UCSD-AML1 (cell line): Measurements from ENCODE around the gene KCNQ1.

Experiments used
- DNase-seq: peaks from one replicate; lab custom pipeline; 2025; ENCODE audit not compliant: unreplicated experiment; lab: John Stamatoyannopoulos, UW

KCNQ1 gene

DNA sequence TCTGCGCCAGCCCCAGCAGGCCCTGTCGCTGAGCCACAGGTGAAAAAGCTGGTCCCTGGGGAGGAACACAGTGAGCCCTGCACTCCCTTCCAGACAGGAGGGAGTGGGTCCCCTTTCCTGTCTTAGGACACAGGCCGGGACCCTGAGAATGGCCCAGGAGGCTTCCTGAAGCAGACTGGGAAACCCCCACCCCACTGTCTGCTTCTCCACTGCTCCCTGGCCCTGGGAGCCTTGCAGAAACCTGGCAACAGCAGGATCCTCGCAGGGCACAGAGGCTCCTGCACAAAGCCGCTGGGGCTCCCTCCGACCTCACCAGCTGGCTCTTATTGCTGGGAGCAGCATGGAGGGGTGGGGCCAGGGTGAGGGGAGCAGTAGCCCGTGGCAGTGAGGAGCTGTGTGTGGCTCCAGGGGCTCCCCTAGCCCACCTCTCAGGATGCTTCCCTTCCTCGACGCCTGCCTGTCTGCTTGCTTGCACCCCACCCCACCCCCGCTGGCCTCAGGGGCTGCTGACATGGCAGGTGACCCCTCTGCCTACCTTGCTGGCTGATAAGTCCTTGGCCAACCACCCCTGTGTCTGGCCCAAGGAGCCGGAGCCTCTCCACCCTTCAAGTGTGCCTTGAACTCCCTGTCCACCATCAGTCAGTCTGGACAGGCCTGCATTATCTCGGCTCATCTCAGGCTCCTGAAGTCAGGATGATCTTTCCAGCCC is 327.1 kb downstream of the KCNQ1 start:
- DNase-seq = no peak

DNA sequence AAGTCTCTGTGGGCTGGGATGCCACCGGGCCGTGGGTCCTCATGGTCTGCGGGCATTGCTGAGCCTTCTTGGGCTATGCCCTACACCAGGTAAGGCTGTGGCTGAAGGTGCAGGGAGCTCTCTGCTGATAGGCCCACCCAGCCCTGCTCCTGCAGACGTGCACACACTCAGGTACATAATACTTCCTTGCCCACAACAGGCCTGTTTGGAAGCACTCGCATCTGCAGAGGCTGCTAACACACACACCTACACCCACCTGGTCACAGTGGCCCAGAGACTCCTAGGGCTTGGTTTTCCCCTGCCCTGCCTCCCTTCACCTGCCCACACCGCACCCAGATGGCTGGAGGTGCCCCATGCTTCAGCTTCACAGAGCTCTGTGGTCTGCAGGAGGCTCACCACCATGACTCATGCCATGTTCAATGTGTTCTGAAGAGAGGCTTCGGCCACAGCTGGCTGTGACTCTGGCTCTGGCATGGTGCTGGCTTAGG is 327.8 kb downstream of the KCNQ1 start:
- no peak for DNase-seq

DNA sequence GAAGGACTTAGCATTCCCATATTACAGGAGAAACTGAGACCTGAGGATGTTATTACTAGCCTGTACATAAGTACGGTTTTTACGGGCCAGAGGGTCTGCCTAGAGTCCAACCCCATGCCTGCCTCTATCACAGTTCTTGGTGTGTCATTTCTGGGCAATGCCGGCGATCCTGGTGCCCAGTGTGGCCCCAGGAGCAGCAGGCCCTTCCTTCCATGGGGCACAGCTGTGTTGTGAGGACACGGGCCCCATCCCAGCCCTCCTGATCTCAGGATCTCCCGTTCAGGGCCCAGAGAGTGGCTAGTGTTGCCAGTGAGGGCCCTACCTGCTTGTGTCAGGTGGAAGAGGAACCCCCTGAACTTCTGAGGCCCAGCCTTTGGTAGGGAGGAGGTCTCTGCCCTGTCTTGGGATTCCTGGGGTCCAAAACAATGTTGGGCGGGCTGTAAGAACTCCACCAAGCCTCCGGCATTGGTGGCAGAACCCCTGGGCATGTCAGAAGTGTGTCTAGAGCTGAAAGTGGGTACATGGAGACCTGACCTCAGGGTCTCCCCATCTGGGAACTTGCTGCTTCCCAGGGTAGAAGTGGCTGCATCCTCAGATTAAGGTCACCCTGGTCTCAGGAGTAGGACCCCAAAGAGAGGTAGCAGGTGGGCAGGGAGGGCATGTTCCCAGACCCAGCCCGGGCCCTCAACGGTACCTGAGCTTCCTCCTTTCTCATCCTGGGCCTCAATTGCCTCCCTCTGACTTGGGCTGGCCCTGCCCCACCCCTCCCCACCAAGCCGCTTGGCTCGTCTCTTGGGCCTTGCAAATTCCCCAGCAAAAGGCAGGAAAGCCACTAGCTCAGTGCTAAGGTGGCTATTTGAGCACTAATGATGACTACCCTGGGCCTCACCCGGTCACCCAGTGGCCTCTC is 329.6 kb downstream of the KCNQ1 start:
- no peak for DNase-seq

DNA sequence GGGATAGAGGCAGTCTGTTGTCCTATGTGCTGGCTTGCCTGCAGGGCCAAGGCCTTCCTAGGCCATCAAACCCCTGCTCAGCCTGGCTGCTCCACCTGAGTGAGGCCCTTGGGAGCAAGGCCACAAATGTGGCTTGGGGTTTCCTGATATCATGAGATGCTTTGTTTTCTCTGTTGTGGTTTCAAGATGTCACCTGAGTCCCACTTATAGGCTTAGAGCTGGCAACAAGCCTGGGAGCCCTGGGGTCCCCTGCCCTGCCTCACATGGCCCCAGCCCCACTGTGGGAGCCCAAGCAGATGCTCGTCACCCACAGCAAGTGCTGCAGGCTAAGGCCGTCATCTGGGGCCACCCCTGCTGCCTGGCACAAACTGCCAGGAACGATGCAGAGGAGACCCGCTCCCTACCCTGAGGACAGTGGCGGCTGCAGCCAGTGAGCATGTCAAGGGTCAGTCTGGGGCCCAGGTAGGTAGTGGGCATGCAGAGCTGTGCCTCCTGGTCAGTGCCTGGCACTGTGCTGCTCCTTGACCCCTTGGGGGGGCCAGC is 330.3 kb downstream of the KCNQ1 start:
- no peak for DNase-seq

DNA sequence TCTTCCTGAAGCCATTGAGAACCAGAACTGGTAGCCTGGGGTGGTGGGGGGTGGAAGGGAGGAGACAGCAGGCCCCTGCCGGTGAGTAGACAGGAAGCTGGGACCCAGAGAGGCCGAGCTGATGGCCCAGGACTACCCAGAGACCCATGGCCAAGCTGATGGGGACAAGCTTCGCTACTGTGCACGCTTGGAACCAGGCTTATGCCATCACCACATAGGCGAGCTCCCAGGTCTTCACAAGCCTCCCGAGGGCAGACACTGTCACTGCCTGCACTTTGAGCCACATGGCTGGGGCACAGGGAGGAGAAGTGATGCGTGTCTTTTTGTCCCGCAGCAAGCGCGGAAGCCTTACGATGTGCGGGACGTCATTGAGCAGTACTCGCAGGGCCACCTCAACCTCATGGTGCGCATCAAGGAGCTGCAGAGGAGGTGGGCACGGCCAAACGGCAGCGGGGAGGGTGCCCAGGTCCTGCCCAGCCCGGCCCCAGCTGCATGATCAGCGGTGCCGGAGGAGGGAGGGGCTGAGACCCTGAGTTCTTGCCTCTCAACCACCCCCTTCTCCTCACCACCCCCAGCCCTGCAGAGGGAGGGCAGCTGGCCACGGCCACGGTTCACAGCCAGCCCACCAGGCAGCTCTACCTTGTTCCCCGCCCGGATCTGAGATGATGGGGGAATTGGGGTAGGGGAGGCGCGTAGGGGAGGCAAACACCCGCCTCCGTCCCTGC is 331.0 kb downstream of the KCNQ1 start:
- DNase-seq = no peak

DNA sequence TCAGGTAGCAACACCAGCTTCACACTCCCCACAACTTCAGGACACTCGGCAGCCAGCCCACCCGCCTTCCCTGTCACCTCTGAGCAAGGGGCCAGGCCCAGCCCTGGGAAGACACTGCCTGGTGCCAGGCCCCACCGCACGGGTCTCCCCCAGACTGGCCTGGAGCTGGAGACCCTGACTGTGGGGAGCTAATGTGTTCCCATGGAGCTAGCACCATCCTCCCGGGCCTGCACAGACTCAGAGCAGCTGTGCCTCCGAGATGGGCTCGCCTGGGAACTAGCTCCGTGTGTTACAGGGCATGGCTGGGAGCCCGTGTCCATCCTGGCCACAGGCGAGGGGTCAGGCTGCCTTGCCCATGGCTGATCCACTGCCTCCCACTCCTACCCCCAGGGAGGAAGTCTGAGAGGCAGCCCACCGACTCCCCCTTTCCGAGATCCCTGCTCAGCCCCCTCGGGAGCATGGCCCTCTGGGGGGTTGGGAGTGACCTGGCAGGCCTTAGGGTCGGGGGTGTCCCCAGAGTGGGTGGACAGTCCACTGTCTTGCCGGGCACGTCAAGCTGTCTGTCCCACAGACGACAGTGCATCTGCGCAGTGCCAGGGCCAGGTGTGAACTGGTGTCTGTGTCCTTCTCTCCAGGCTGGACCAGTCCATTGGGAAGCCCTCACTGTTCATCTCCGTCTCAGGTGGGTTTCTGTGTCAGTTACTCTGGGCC is 331.7 kb downstream of the KCNQ1 start:
- no peak for DNase-seq

DNA sequence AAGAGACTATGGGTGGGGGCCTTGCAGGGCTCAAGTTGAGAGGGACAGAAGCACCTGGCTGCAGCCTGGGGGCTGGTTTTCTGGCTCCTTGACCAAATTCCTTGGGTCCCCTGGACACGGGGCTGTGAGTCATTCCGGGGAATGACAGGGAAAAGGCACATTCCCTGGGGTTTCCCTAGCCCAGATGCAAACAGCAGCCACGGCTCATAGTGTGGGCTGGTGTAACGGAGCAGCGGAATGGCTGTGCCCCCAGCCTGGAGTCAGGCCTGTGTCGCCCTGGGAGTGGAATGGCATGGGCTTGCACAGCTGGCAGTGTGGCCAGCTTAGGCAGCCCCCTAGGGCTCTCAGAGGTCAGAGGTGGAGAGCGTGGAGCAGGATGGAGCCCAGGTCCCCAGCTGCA is 332.6 kb downstream of the KCNQ1 start:
- DNase-seq = no peak

DNA sequence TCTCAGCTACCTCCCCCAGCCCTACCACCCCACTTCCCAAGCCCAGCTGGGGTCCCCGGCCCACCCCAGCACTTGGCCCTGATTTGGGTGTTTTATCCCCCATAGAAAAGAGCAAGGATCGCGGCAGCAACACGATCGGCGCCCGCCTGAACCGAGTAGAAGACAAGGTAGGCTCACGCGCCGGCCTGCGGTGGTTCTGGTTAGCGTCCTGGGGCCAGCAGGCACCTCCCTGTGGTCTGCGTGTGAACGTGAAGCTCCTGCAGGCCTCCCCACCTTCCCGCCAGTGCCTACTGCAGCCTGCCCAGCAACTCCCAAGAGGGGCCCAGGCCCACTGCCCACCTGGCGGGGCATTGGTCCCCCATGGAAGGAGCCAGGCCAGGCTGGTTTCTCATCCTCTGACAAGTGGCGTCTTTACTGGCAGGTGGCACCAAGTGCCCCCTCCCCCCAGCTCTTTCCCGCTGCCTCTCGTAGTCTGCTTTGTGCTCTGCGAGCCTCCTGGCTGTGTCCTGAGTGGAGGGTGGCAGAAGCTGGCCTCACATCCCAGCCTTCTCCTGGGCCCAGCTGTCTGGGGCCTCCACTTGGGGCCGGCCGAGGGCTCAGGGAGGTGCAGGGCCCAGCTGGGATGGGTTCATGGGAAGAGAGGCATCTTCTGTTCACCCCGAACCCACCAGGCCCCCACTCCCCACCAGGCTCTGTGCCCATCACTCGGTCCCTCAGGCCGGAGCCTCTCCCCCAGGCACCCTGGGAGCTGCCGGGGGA is 333.2 kb downstream of the KCNQ1 start:
- no peak for DNase-seq

DNA sequence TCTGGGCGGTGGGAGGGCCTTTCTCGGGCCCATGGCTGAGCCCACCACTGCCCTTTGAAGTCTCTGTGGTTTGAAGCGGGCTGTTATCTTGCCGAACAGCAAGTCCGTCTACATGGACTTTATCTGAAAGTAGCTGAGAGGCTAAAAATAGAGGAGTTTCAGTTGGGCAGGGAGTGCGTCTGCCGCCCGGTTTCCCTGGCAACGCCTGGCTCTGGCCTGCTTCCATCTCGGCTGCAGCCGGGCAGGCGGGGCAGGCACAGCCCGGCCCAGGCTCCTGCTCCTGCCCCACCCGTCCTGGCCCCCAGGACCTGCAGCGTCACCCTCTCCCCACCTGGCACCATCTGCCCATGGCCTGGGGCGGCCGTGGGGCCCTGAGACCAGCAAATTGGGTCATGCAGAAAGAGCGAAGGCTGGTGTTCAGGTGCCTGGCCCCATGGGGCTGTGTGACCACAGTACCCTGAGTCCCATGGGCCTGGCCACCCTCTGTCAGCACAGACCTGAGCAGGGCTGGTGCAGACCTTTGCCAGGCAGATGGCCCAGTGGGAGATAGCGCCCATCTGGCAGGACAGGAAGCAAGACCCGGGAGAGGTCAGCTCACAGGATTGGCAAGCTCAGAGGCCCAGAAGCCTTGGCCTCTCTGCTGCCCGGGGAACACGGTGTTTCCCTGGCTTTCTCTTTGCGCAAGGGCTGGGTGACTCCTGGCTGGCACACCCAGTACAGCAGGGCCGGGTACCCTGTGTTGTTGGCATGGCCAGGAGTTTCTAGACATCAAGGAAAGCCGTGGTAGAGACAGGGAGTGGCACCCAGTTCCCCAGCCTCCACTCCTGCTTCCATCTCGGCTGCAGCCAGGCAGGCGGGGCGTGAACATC is 334.1 kb downstream of the KCNQ1 start:
- DNase-seq = peak; percentile 74

DNA sequence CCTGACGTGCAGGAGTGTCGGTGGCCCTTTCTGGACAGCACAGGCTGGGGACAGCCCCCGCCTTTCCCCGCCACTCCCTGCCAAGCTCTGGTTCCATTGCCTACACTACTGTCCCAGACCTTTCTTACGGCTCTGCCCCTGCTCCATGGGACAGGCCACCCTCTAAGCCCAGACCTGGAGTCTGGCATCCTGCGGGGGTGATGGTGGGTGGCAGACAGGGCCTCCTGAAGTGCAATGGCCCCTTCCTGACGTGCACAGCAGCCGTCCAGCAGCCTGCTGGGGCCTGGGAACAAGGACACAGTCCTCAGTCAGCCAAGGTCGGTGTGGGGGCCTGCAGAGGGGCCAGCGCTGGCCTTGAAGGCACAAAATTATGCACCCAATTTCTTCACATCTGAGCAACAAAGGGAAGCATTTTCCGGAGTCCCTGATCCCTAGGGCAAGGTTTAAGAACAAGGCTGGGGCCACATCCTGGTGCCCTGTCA is 334.7 kb downstream of the KCNQ1 start:
- DNase-seq = no peak

DNA sequence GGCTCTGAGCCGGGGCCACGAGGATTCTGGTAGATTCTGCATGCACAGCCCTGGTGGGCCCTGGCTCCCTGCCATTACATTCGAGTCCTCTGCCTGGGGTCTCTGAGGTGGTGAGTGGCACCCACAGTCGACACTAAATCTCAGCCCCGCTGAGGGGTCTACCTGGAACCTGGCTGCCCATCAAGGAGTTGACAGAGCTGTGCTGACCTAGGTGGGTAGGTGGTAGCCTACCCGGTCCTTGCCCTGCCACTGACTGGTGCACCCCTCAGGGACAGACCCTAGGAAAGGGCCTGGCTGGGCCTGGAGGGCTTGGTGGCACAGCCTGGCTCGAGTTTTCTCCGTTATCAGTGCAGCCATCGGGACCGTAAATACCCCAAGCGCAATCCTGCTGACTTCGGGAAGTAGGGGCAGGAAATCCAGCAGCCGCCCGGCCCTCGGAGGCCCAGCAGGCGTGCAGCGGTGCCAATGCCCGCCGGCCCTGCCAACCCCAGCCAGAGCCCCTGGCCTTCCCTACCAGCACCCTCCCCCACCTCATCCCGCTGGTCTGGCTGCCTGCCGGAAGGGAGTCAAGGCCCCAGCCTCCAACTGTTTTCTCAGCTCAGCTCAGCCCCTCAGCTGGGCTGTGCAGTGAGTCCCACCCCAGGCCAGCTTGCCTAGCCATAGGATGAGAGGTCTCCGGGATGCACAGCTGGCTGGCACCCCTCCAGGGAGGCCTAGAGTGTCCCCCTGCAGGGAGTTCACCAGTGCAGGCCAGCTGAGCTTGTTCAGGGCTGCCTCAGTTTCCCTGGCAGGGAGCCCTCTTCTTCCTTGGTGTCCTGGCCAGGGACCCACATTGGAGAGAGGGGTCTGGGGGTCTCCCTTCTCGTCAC is 335.4 kb downstream of the KCNQ1 start:
- peak; percentile 64 for DNase-seq

DNA sequence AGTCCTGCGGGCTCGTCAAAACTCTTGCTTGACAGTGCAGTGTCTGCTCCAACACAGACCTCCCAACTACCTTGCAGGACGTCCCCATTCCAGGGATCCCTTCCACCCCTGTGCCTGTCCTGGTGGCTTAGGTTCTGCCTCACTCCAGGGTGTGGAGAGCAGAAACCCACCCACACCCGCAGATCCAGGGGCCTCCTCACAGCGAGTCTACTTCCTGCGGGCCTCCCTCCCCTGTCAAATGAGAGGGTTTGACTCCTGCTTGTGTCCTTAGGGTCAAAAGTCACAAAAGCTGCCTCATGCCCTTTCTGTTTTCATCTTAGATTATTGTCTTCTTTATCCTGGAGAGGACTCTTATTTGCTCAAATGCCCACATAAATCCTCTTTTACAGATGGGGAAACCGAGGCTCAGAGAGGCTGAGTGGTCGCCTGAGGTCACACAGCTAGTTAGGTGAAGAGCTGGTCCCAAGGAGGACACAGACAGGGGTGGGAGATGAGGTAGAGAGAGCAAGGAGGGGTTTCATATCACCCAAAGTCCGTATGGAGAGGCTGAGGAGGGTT is 336.1 kb downstream of the KCNQ1 start:
- no peak for DNase-seq

DNA sequence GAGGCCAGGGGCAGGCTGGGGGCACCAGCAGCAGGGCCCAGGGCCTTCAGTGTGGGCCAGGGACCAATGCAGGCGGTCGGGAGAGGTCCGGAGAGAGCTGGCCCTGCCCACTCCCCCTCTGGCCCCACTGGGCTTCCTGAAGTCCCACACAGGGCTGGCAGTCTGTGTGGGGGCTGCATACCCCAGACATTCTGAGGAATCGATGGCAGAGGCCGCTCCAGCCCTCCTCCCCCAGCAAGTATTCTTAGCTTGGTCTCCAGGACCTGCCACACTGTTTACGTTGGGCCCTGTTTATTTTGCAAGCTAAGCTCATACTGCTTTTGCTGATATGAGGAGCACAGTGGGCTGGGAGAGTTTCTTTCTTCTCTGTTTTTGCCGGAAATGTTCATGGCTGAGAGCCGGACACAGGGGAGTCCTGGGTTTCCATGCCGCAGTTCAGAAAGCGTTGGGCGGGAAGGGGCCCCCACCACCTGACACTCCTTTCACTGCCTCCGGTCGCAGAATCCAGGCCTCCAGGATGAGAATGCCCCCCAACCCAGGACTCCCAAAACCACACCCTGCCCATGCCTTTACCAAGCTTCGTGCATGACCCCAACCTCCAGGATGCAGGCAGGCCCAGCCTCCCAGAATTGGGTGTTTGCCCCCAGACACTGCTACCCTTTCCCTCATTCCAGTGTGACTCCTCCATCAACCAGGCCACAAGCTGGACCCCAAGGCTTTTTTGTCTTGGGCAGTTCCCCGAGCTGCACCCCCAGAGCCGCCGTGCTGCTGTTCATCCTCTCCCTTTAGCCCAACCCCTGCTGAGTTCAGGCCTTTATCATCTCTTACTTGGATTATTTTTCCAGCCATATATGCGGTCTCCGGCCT is 336.8 kb downstream of the KCNQ1 start:
- peak; percentile 54 for DNase-seq

DNA sequence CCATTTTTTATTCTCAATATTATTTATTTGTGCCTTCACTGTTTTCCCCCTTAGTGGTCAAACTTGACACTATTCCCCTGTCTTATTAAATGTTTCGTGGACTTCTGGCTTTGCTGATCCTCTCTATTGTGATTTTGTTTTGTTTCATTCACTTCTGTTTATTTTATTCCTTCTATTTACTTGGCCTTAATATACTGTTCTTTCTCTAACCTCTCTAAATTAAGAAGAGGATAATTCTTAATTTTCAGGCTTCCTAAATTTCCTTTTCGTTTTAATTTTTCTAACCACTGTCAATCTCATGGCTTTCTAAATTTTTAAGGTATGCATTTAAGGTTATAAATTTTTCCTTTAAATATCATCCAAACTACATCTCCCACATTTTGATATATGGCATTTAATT is 338.0 kb downstream of the KCNQ1 start:
- no peak for DNase-seq

DNA sequence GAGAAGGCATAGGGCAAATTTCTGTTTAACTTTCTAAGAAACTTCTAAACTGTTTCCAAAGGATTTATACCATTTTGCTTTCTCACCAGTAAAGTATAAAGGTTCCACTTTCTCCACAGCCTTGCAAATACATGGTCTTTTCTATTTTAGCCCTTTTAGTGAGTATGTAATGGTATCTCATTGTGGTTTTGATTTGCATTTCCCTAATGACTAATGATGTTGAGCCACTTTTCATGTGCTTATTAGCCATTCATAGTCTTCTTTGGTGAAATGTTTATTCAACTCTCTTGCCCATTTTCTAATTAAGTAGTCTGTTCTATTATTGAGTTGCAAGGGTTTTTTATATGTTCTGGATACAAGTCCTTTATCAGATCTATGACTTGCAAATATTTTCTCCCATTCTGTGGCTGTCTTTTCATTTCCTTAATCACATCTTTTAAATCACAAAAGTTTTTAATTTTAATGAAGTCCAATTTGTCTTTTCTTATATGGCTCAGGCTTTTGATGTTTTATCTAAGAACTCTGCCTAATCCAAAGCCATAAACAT is 338.8 kb downstream of the KCNQ1 start:
- DNase-seq = no peak

DNA sequence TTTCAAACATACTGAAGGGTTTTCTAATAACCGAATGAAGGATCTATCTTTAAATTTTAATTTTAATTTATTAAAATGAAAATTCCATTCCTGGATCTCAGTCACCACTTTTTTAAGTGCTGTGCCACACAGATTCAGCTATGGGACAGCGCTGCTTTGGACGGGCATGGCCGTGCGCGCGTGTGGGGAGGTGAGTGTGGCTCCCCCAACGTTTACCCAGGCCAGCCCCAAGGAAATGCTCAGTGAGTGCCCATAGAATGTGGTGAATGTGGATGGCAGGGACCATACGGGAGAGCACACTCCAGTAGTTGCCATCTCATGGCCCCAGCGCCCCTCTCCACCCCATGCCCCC is 343.0 kb downstream of the KCNQ1 start:
- no peak for DNase-seq
